ENCODE results near the gene CTIF.

Gene CTIF

GRCh38 chr18:48796491-48797205 is 257.8 kb downstream of the CTIF start:
- DNase-seq (ENCODE audit: low read depth in 2 of 2, low spot score in 1 of 2), result no peak

DNA sequence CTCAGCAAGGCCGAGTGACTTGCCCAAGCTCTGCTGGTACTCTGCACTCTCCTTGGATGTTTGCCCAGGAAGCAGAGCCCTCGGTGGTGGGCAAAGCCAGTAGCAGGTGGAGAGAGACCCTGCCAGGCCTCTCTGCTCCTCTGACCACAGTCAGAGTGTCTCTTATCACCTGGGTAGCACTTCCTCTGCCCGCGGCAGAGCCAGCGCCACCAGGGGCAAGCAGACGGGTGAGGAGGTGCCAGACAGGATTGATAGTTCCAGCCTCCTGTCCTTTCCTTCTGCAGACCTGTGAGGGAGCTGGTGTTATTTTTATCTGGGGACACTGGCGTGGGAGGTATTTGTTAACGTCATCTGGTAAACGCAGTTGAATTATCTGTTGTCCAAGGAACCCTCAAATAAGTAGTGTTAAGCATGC is 259.0 kb downstream of the CTIF start:
- no peak for DNase-seq (ENCODE audit: low read depth in 2 of 2, low spot score in 1 of 2)

DNA sequence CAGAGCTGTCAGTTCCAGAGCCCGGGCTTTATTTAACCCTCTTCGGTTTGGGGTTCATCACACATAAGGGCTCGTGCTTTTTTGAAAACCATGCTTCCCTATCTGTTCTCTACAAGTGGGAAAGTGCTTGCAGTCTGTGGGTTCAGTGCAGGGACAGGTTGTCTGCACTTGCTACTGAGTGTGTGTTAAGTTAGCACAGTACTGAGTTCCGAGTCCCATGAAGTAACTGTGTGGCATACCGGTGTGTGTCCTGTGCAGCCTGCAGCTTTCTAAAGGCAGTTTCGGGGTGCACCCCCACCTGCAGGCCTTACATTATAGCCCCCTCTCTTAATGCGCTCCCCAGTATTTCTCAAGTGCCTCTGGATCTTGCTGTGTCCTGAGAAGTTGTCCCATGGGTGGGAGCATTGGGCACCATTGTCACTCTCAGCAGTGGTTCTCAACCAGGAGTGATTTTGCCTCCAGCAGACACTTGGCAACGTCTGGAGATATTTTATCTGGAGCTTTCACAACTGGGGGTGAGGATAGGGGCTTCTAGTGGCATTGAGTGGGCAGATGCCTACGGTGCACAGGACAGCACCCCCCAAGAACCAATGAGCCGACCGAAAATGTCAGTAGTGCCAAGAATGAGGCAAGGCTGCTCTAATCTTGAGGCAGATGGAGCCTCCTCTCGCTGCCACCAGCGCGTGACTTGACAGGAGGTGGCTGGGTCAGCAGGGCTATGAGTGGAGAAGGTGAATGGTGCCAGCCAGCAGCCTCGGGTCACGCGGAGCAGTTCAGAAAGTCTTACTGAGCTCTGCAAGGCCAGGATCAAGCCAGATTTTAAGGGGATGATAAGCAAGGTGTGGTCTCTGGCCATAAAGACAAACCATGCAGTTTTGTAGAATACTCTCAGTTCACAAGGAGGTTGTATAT is 259.8 kb downstream of the CTIF start:
- no peak for DNase-seq (ENCODE audit: low read depth in 2 of 2, low spot score in 1 of 2)

- DNase-seq (ENCODE audit: low read depth in 2 of 2, low spot score in 1 of 2), result no peak
These were observed 261.0 kb downstream of the CTIF start for GRCh38 chr18:48799724-48800315.

DNA sequence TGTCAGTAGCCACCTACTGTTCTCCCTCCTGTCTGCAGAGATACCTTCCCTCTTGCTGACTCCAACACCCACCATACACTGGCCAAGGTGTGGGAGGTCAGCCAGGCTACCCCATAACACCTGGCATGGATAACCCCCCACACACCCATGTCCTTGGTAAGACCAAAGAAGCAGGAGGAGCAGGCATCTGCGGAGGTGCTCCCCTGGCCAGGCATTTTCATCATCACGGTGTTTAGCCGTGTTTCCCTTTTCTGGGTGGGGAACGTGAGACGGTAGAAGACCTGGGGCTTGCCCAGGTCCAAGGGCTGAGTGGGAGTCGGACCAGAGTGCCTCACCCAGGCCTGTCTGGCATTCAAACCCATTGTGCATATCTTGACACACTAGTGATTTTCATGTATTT is 261.6 kb downstream of the CTIF start:
- DNase-seq (ENCODE audit: low read depth in 2 of 2, low spot score in 1 of 2), result no peak

- no peak for DNase-seq (ENCODE audit: low read depth in 2 of 2, low spot score in 1 of 2)
These were observed 262.3 kb downstream of the CTIF start for GRCh38 chr18:48800876-48801727.

GRCh38 chr18:48801728-48802542 is 263.1 kb downstream of the CTIF start:
- DNase-seq (ENCODE audit: low read depth in 2 of 2, low spot score in 1 of 2), result no peak

- DNase-seq (ENCODE audit: low read depth in 2 of 2, low spot score in 1 of 2), result no peak
These were observed 263.9 kb downstream of the CTIF start for GRCh38 chr18:48802543-48803290.

DNA sequence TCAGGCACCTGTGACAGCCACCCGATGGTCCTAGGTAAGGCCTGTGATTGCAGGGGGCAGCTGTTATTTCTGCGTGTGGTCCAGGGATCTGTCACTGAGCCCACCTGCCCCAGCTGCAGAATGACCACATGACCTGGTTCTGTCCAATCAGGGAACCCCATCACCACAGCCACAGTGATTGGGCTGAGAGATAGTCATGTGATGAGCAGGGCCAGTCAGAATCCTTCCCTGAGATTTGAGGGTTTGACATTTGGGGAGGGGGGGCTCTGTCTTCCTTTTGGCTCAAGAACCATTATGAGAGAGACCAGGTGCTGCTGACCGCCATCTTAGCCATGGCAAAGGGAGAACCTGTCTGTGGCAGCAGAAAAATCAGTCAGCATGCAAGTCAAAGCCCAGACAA is 264.7 kb downstream of the CTIF start:
- no peak for DNase-seq (ENCODE audit: low read depth in 2 of 2, low spot score in 1 of 2)

DNA sequence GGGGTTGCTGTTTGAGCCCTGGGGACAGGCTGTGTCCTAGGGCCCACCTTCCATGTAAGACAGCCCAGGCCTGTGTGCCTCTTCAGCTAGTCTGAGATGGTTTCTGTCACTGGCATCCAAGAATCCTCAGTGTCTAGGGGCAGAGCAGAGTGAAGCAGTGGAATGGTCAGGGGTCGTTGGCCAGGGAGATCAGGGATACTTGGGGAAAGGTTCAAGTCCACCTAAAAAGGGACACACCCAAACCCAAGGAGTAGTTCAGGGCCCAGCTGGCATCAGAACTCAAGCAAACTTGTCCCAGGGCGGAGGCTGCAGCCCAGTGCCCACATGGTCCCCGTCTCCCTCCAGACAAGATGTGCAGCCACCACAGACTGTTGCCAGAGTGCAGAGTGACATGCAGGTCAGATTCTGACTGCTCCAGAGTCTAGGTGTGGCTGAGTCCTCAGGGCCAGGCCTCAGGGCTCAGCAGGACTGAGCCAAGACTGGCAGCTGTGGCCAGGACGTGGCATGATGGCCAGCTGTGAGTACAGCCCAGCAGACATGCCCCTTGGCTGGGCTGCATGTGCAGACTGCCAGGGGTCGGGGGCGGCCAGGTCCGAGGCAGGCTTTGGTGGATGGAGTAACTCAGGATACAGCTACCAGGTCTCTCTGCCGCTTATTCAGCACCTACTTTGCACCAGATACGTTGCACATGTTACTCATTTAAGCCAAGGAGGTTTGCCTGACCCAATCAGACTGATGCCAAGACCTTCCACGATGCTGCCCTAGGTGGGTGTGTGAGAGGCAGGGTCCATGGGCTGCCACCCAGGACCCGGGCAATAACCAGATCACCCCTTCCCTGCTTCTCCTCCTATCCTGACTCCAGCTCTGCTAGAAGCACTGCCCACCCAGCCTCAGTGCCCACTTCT is 265.4 kb downstream of the CTIF start:
- no peak for DNase-seq (ENCODE audit: low read depth in 2 of 2, low spot score in 1 of 2)

DNA sequence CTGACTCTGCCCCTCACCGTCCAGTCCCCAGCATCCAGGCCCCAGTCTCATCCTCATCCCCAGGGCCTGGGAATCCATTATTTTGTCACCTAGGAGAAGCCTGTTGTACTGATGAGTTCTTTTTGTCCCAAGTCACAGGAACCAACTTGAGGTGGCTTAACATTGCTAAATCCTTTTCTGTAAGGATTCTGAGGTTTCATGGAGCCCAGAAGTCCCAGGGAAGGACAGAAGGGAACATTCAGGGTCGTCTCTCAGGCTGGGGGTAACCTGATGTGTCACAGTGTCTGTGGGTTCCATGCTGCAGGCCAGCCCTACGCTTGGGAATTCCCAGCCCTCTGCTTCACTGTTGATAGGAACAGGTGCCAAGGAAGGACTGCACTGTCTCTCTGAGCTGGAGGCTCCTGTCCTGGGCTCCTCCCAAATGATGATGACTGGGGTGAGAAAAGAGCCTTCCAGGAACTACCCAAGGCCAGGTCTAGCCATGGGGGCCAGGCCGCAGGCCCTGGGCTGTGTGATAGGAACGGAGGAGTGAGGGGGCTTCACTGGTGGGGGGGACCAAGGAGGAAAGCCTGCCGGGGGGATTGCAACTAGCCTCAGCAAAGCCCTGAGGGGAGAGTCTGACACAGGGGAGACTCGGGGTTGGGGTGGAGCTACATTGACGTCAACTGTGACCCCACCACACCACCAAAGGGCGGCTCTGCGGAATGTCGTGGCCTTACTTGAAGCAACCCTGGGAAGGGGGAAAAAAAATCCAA is 266.2 kb downstream of the CTIF start:
- DNase-seq (ENCODE audit: low read depth in 2 of 2, low spot score in 1 of 2), result no peak

DNA sequence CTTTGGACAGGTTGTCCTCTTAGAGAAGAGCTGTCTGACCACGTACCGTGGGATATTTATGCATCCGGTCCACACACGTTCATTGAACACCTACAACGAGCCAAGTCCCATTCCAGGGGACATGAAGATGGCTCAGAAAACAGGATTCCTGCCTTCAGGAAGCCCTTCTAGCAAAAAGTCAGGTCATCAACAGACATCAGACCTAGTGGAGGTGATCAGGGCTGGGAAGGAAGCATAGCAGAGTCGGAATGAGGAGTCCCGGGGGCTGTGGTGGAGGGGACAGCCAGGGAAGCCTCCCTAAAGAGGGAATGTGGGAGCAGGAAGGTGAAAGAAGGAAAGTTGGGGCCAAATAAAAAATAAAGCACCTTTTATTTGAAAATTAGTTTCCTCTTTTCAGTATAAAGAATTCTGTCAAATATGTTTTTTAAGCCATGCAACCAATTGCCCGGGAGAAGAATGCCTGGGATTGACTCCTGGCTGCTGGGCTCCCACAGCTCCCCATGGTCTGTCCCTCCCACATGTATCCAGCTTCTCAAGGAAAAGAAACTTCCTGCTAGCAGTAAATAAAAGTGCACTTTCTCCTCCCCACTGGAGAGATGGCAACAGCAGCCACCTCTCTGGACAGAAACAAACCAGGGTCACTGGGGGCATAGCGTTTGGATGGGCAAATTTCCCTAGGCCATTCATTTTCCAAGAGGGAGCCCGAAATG is 267.1 kb downstream of the CTIF start:
- no peak for DNase-seq (ENCODE audit: low read depth in 2 of 2, low spot score in 1 of 2)

- DNase-seq (ENCODE audit: low read depth in 2 of 2, low spot score in 1 of 2), result no peak
These were observed 267.9 kb downstream of the CTIF start for GRCh38 chr18:48806551-48807261.

GRCh38 chr18:48808476-48808875 is 269.6 kb downstream of the CTIF start:
- DNase-seq (ENCODE audit: low read depth in 2 of 2, low spot score in 1 of 2), result no peak

DNA sequence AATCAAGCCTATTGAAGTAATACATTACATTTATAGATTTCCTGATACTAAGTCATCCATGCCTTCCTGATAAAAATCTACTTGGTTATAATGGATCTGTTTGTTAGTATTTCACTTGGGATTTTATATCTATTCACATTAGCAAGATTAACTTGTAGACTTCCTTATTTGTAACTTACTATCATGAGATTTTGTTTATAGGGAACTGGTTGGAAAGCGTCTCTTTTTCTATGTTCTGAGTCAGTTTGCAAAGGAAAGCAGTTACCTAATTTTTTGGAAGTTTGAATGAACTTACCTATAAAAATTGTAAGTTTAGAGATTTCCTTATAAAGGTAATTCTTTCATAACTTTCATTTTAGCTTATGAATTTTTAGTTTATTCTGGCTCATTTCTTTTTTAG is 270.5 kb downstream of the CTIF start:
- no peak for DNase-seq (ENCODE audit: low read depth in 2 of 2, low spot score in 1 of 2)

- DNase-seq (ENCODE audit: low read depth in 2 of 2, low spot score in 1 of 2), result no peak
These were observed 272.0 kb downstream of the CTIF start for GRCh38 chr18:48810805-48811204.

DNA sequence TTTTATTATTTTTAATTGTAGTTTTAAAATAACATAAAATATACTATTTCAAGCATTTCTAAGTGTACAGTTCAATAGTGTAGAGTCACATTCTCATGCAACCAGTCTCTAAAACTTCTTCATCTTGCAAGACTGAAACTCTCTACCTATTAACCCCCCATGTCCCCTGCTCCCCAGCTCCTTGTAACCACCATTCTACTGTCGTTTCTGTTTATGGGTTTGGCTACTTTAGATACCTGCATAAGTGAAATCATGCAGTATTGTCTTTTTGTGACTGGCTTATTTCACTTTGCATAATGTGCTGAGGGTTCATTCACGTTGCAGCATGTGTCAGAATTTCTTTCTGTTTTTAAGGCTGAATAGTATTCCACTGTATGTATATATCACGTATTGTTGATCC is 272.6 kb downstream of the CTIF start:
- no peak for DNase-seq (ENCODE audit: low read depth in 2 of 2, low spot score in 1 of 2)

All from stimulated activated CD8-positive, alpha-beta memory T cell treated with anti-CD3 and anti-CD28 coated beads, Interleukin-4, amount 100 ng/mL, for 1 hour (primary cell).